GM19099 (cell line): ENCODE measurements around the gene KRT33A.
"Not testable (repeated sequence)": the region's sequence is repeated elsewhere in the genome, so short reads cannot be mapped to it uniquely, and the experiment has no call there.

Experiments
- POLR2A ChIP-seq: IDR thresholded peaks from 3 replicates; pipeline ENCODE4 v1.6.1; 2011; ENCODE audit warnings: low read depth; ENCODE audit not compliant: insufficient read length; ENCODE audit errors: extremely low read depth

The KRT33A gene

DNA sequence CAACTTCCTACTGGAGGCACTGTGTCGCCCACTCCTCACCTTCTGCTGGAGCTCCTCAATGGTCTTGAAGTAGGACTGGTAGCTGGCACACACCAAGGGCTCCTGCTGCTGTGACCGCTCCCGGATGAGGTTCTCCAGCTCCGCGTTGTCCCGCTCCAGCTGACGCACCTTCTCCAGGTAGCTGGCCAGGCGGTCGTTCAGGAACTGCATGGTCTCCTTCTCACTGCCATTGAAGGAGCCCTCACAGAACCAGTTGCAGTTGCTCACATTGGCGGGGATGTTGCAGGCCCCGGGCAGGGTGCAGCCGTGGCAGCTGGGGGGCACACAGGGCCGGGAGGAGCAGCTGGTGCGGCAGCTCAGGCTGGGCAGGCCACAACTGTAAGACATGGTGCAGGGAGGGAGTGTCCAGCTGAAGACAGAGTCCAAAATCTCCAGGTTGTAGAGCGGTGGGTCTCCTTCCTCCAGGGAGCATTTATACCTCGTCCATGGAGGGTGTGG, at the start of gene KRT33A:
TSS of gene KRT33A (minus strand) at position 448 of the 498 bp plus-strand sequence. CDS start at position 387, 61 bp downstream.
- TF ChIP-seq POLR2A = not testable (repeated sequence)

DNA sequence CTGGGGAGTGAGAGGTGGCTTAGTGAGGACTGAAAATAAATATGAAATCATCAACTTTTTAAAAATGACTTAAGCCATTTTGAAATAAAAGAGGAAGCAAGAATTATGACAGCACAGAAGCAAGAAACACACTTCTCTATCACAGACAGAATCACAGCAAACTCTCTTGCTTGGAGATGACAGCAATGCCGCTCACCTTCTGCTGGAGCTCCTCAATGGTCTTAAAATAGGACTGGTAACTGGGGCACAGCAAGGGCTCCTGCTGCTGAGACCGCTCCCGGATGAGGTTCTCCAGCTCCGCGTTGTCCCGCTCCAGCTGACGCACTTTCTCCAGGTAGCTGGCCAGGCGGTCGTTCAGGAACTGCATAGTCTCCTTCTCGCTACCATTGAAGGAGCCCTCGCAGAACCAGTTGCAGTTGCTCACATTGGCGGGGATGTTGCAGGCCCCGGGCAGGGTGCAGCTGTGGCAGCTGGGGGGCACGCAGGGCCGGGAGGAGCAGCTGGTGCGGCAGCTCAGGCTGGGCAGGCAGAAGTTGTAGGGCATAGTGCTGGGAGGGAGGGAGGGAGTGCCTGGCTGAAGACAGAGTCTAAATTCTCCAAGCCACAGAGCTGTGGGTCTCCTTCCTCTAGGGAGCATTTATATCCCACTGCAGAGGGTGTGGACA, 46.5 kb upstream of the KRT33A start, which contains the start of gene KRT31:
TSS of gene KRT31 (minus strand) at position 613 of the 665 bp plus-strand sequence. CDS start at position 544, 69 bp downstream.
- no peak for TF ChIP-seq POLR2A

DNA sequence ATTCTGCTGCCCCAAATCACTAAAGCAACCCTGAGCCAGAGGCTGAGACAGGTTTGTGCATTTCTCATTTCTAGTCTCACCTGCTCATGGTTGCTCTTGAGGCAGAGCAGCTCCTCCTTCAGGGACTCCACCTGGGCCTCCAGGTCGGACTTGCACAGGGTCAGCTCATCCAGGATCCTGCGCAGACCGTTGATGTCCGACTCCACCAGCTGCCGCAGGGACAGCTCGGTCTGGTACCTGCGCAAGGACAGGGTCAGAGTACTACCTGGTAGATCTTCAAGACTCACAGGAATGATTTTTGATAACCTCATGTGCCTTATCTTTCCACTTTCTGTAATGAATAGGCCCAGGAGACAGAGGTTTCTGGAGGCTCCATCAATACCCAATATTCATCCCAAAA, 45.7 kb upstream of the KRT33A start:
- no peak for TF ChIP-seq POLR2A

DNA sequence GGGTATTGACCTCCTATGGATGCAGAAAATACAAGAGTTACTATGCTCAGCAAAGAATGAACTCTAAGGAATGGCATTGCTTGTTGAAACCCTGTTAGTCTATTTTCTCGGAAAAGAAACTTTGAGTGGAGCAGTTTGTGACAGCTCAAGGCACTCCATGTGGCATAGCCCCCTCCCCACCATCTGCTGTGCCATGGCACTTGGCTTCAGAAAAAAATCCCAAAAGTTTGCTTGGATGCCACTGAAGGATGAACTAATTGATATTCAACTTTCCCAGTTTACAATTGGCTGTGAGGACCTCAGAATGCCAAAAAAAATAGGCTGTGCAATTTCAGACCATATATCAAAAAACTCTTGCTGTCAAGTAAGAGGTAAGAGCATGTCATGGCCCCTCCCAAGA, 45.0 kb upstream of the KRT33A start:
- TF ChIP-seq POLR2A = no peak

DNA sequence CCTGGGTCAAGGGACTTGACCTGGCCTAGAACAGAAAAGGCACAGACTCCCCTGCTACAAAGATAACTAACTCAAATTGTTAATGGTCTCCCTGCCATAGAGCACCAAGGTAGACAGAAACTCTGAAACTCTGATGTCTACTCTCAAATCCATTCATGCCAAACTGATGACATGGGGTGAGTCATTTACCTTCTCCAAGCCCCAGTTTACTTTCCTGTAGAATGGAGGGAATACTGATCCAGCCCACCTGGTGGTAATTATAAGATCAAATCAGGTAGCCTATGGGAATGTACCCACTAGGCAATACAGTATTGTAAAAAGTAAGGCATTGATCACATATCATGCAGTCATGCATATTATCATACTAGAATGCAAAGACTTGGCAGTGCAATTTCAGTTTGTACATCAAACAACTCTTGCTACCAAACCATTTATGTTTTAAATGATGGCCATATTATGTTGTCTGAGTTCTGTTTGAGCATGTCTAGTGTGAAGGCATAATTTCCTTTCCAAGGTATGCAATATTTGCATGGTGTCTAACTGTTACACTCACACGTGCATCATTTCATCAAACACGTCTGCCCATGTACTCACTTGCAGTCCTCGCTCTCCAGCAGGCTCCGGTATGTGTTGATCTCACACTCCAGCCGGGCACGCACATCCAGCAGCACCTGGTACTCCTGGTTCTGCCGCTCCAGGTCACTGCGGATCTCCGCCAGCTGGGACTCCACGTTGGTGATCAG, 43.8 kb upstream of the KRT33A start:
- TF ChIP-seq POLR2A = no peak

DNA sequence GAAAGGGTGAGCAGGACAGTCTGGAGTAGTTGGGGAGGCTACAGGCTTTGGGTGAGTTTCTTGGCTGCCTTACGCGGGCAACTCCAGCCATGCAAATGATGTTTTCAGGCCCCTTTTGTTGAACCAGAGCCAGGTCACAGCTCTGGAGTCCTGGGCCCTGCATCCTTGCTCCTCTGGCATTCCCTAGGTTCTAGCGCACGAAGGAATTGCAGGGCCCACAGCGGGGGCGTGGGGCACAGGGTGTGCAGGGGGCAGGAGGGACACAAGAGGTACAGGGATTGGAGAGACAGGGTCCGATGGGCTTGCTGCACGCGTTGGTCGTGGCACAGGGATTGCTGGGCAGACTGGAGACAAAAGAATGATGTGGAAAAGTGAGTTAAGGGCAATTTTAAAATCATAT, 43.2 kb upstream of the KRT33A start:
- no peak for TF ChIP-seq POLR2A

DNA sequence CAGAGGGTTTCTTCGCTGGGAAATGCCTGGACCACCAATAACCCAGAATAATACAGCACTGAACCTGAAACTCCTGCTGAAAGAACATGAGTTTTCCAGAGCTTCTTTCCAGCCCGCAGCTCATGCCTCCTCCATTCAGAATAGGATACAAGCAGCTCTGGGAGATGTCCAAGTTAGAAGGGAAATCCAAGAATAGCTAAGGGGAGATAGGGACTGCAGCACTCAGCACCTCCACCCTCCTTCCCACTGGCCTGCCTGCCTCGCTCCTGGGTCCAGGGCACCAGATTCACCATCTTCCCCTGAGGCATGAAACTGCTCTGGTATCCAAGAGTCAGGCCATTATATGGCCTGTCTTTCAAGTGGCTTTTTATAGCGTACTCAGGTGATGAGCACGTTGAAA, 42.7 kb upstream of the KRT33A start:
- TF ChIP-seq POLR2A = no peak

DNA sequence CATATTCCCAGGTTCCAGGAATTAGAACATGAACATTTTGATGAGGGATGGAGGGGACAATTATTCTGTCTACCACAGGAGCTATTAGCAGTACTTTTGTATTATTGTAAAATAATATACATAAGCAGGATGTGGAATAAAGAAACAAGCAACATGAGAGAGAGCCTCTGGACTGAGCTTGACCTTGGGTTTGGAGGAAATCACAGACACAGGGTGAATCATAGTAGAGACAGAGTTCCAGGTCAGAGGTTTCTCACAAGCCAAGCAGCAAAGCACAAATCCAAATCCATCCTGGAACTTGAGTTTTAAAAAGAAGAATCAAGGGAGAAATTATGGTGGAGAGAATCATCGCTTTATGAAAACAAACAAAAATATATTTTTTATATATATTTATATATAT, 41.6 kb upstream of the KRT33A start:
- TF ChIP-seq POLR2A = no peak

DNA sequence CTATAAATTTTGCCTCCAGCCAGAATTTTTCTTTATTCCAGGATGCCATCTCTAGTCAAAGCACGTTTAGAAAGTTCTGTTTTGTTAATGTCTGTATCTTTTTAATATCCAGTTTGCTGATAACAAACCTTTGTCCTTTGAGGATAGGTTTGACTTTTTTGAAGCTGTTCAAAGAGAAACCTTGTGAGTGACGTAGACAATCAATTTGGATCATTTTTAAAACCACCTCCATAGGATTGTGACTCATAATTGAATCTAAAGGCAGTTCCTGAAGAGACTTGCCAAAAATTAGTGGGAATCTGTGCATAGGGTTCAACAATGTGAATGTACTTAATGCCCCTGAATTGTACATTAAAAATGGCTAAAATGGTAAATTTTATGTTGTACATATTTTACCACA, 40.9 kb upstream of the KRT33A start:
- no peak for TF ChIP-seq POLR2A

DNA sequence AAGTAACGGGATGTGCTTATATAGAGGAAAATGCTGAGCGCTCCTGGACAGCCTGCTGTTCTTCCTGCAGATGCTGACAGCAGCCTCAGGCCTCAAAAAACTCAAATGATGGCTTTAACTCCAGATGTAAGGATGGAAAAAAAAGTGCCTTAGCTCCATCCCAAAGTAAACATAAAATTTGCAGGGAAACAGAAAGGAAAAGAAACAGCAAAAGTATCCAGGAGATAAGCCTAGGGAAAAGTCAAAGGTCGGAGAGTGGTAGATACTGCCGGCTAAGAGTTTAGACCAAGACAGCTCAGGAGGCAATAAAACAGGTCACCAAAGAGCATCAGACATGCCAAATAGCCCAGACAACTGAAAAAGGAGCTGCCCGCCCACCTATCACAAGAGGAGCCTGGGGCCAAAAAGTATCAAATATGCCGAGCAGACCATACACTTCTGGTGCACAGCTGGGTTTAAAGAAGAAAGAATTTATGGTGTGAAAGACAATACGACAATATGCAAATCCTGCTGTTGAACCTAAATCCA, 39.8 kb upstream of the KRT33A start:
- no peak for TF ChIP-seq POLR2A

DNA sequence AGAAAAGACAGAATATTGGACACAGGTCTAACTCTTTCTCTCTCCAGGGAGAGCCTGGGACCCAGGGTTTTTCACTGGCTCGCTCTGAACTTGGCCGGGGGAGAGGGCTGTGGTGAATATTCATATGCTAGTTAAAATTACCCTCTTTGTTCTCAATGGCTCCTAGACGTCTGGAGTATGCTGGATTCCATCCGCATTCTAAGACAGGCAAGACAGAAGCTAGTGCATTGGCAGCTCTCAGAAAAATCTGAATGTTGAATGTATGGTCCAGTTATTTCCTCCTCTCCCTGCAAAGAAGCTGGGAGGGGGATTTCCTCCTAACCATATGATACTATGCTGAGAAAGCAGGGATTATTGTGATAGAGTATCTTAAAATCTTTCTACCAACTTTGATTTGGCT, 37.0 kb upstream of the KRT33A start:
- TF ChIP-seq POLR2A = no peak

DNA sequence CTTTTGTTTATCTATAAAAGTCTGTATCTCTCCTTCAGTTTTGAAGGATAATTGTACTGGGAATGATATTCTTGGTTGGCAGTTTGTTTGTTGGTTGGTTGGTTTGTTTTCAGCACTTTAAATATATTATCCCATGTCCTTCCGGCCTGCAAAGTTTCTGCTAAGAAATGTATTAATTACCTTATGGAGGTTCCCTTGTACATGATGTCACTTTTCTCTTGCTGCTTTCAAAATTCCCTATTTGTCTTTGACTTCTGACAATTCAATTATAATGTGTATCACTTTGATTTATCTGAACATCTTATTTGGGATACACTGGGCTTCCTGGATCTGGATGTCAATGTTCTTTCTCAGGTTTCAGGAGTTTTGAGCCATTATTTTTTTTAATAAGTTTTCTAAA, 35.6 kb upstream of the KRT33A start:
- no peak for TF ChIP-seq POLR2A

DNA sequence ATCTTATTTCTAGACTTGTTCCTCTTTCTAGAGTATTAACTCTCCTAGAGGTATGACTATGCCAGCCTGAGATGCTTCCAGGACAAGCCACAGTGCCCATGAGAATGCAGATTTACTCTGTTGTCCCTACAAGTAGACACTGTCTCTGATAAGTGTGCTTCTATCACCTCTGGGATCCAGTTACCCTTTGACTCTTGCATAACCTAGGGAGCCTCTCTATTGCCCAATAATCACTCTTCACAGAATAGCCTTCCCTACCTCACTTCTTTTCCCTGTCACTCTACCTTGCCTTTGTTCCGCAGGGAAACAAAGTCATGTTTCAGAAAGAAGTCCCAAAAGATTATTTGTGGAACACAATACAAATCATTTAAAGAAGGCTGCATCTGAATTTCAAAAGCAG, 33.1 kb upstream of the KRT33A start:
- no peak for TF ChIP-seq POLR2A

DNA sequence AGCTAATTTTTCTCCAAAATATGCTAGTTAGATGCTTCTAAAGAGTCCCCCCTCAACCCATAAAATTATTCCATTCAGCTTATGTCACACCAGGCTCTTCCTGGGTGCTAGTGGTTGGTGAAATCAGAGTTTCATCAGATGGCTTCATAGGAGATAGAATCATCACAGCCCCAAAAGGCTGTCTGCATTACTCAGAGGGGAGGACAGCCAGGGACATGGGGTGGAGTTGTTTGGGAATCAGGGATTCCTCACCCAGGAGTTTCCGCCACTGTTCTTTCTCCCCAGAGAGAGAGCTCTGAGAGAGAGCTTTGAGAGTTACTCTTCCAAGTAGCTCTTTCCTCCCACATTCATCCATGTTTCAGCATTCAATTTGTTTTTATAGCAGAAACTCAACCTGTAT, 31.8 kb upstream of the KRT33A start:
- no peak for TF ChIP-seq POLR2A

DNA sequence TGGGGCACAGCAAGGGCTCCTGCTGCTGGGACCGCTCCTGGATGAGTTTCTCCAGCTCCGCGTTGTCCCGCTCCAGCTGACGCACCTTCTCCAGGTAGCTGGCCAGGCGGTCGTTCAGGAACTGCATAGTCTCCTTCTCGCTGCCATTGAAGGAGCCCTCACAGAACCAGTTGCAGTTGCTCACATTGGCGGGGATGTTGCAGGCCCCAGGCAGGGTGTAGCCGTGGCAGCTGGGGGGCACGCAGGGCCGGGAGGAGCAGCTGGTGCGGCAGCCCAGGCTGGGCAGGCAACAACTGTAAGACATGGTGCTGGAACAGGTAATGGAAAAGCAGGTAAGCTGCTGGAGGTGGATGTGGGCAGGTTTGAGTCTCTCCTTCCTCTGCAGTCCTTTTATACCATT, 31.3 kb upstream of the KRT33A start, which contains the start of gene KRT34:
TSS of gene KRT34 (minus strand) at position 364 of the 400 bp plus-strand sequence. CDS start at position 304, 60 bp downstream.
- not testable (repeated sequence) for TF ChIP-seq POLR2A

DNA sequence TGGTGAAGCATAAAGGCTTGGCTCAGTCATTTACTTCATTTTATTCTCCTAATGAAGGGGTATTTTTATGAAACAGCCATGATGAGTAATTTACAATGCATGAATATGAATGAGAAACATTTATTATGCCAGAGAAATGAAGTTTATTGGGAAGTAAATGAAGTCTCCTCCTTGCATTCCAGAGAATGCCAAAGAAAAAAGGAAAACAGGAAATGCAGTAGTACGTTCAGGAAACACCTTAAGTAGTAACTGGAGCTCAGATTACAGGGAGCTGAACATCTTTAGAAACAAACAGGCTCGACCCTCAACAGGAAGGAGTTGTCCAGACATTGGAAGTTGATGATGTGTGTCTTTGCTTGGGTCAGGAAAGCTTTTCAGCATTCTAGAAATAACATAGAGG, 26.9 kb upstream of the KRT33A start:
- TF ChIP-seq POLR2A = no peak
